Lower lobe of right lung (tissue), 2 donors: ENCODE measurements around the gene PRELP. TPM values are rescaled to one million over a fixed set of nuclear protein-coding genes. Genes with fewer than 3 reads are reported as not detected.

Experiments used
- ATAC-seq, 2 donors: fragments of 200-7000 bp; cut with Tn5 transposase; one replicate each; pipeline ENCODE4 v1.9.1; 2020 to 2022; ENCODE audit warnings: mild to moderate bottlenecking in 2 of 2, moderate library complexity in 2 of 2
- DNase-seq: peaks from one replicate; pipeline ENCODE4 v3.0.0-alpha.2; 2020
- H3K27ac ChIP-seq: fragments of 200-600 bp; one replicate; pipeline ENCODE4 v1.8.0; 2022
- H3K27me3 ChIP-seq: fragments of 200-600 bp; one replicate; pipeline ENCODE4 v1.8.0; 2022; ENCODE audit warnings: low read depth
- H3K36me3 ChIP-seq: fragments of 200-600 bp; one replicate; pipeline ENCODE4 v1.8.0; 2022; ENCODE audit warnings: mild to moderate bottlenecking
- H3K4me1 ChIP-seq: fragments of 200-600 bp; one replicate; pipeline ENCODE4 v1.8.0; 2022
- H3K4me3 ChIP-seq: fragments of 200-600 bp; one replicate; pipeline ENCODE4 v1.8.0; 2022; ENCODE audit warnings: mild to moderate bottlenecking
- H3K9me3 ChIP-seq: fragments of 200-600 bp; one replicate; pipeline ENCODE4 v1.8.0; 2022
- CTCF ChIP-seq: fragments of 200-600 bp; IDR thresholded peaks from one replicate; pipeline ENCODE4 v1.8.0; 2022; ENCODE audit warnings: antibody characterized with exemption, mild to moderate bottlenecking
- intact Hi-C: fragments of 100-400 bp; cut with DNase I; formaldehyde crosslinking; loops from one replicate; pipeline ENCODE4 v1.11.0; 2022
- total RNA-seq: library from RNA; stranded (reverse); fragmentation: NEBNext Ultra II Directional; extraction: Animal tissue kit (Norgen Biotek cat#: 25700); gene quantifications from one replicate; pipeline ENCODE4 v1.2.1, GENCODE V29; 2021
- donor health status: DM: no; HTN: yes; CAD: no; lungs with severe emphysema.

Gene PRELP
- total RNA-seq, 1 donor from 2014 or later: 47.5 TPM

GRCh38 chr1:203505526-203506204, 30.1 kb downstream of the PRELP start:
- no peaks in the 10 kb centered on the region for H3K36me3 ChIP-seq

DNA sequence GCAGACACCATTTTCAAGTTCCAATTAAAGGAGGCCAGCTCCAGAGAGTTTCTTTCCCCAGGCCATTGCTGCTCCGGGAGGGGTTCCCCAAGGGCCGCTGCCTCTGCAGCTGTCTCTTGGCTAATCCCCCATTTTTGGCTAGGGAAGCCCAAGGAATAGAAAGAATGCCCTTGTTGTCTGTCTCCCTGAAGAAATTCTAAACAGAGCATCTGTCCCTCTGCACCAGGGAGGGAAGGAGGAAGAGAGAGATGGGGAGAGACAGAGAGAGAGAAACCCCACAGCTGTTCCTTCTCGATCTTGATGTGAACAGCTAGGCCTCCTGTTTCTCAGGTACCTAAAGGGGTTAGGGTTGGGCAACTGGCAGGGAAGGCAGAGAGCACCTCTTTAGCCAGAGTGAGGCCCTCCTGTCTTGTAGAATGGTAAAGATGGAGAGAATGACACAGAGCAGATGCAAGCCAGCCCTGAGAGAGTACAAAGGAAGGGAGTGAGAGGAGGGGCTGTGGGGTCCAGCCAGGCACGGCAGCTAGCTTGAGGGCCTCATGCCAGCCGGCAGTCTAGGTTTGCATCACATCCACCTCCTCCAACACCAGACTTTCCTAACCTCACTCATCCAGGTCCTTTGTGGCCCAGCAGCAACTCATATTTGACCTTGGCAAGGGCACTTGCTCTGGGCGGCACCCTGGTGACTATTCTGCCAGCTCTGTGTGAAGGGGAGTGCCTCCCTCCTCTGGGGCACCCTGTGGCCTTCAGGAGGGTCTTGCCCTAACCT, 31.4 kb downstream of the PRELP start:
- Histone ChIP-seq H3K4me1 (peaks cover 30% of the 10 kb centered on the region), H3K36me3 (no peaks in the 10 kb centered on the region), H3K4me3 (no peak overlapping the region), H3K27me3 (no peaks in the 10 kb centered on the region), H3K9me3 (no peaks in the 10 kb centered on the region), H3K27ac (no peak overlapping the region)
- intact Hi-C loops: no loop called here
- ATAC-seq (peak in 1 of 2 donors; percentile 36), DNase-seq (no peak)
- TF ChIP-seq CTCF: no peak

More at GRCh38 chr1:203505526-203506204, 30.1 kb downstream of the PRELP start:
- no peak overlapping the region for H3K27ac ChIP-seq
- intact Hi-C loops: loop anchor here (2.0 kb wide), 1 partner anchor 199 kb away; no protein-coding TSS in a partner anchor
- H3K9me3 ChIP-seq: no peaks in the 10 kb centered on the region
- no peak overlapping the region for H3K4me3 ChIP-seq
- peaks cover 22% of the 10 kb centered on the region for H3K4me1 ChIP-seq
- no peak for TF ChIP-seq CTCF
- ATAC-seq (no peak), DNase-seq (no peak)
- H3K27me3 ChIP-seq: no peaks in the 10 kb centered on the region

DNA sequence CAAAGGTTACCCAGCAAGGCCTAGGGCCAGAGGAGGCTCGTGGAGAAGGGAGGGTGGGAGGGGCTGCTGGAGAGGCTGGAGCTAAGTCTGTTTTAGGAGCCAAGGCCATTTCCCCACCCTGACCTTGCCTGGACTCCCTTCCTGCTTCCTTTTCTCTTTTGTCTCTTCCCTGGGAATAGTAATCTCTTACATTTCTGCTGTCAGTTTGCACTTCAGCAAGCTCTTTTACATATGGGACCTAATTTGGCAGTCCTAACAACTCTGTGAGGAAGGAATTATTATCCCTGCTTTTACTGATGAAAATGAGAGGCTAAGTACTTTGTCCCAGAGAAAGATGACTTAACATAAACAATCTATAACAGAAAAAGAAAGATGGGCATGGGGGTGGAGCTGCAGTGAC, 32.2 kb downstream of the PRELP start:
- Histone ChIP-seq H3K9me3 (no peaks in the 10 kb centered on the region), H3K4me1 (peaks cover 37% of the 10 kb centered on the region), H3K27me3 (no peaks in the 10 kb centered on the region), H3K27ac (no peak overlapping the region), H3K36me3 (no peaks in the 10 kb centered on the region), H3K4me3 (no peak overlapping the region)
- ATAC-seq (no peak), DNase-seq (no peak)
- no peak for TF ChIP-seq CTCF
- intact Hi-C loops: no loop called here

DNA sequence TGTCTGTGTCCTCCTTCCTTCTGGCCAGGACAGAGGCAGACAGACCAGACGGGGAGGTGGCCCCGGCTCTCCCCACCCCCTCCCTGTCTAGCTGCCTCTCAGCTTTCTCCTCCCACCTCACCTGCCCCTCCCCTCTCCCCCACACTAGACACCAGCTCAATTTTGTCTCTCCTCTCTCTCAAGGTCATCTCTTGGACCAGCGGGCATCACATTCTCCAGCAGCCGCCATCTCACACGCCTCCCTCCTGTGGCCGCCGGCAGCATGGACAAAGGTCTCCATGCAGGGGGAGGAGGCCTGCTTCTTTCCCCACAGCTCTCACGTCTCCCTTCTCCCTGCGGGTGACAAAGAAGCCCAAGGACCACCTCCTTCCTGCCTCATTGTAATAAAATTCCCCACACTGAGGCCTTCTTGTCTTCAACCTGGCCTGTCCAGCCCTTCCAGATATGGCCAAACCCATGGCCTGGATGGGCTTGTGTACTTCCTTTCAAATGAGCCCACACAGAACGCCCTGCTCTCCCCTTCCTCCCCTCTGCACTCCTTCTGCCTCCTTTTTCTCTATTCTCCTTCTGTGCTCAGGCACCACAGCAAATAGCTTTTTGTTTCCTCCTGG, 33.0 kb downstream of the PRELP start:
- no peak for ATAC-seq
- no peak overlapping the region for H3K4me3 ChIP-seq
- no peaks in the 10 kb centered on the region for H3K36me3 ChIP-seq
- H3K27me3 ChIP-seq: no peaks in the 10 kb centered on the region
- peaks cover 46% of the 10 kb centered on the region for H3K4me1 ChIP-seq
- no peaks in the 10 kb centered on the region for H3K9me3 ChIP-seq
- no peak for DNase-seq
- no peak for TF ChIP-seq CTCF
- intact Hi-C loops: no loop called here
- no peak overlapping the region for H3K27ac ChIP-seq

DNA sequence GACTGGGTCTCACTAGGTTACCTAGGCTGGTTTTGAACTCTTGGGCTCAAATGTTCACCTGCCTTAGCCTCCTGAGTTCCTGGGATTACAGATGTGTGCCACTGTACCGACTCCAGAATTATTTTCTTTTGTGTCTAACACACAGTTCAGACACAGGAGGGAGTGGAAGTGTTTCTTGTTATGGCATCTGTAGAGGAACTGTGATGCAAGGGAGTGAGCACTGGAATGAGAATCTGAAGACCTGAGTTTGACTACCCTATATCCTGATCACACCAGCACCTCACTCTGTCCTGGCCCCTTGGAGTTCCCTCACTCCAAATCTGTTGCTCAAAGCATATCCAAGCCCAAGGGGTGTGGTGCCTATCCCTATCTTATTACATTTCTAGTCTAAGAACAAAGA, 33.5 kb downstream of the PRELP start:
- H3K4me3 ChIP-seq: no peak overlapping the region
- peak overlapping the region; percentile 6 for H3K27ac ChIP-seq
- intact Hi-C loops: no loop called here
- DNase-seq: no peak
- H3K4me1 ChIP-seq: peaks cover 49% of the 10 kb centered on the region
- no peak for TF ChIP-seq CTCF
- no peaks in the 10 kb centered on the region for H3K36me3 ChIP-seq
- H3K27me3 ChIP-seq: no peaks in the 10 kb centered on the region
- no peak for ATAC-seq
- no peaks in the 10 kb centered on the region for H3K9me3 ChIP-seq
